Neural progenitor cell (in vitro differentiated cells): ENCODE results near the gene PATJ.

ENCODE experiments used
- EZH2 ChIP-seq: fragments of 200-600 bp; sonication (generic); IDR thresholded peaks from 2 replicates; pipeline ENCODE4 v1.6.1; 2017; ENCODE audit warnings: antibody characterized with exemption, mild to moderate bottlenecking, moderate library complexity
- EZH2phosphoT487 ChIP-seq: fragments of 200-600 bp; sonication (generic); IDR thresholded peaks from 2 replicates; pipeline ENCODE4 v1.6.1; 2017; ENCODE audit warnings: antibody characterized with exemption
- TF ChIP-seq, protein P1 (sequence below): fragments of 200-600 bp; sonication (generic); IDR thresholded peaks from 2 replicates; pipeline ENCODE4 v1.5.1; 2017; ENCODE audit warnings: antibody characterized with exemption, mild to moderate bottlenecking

DNA sequence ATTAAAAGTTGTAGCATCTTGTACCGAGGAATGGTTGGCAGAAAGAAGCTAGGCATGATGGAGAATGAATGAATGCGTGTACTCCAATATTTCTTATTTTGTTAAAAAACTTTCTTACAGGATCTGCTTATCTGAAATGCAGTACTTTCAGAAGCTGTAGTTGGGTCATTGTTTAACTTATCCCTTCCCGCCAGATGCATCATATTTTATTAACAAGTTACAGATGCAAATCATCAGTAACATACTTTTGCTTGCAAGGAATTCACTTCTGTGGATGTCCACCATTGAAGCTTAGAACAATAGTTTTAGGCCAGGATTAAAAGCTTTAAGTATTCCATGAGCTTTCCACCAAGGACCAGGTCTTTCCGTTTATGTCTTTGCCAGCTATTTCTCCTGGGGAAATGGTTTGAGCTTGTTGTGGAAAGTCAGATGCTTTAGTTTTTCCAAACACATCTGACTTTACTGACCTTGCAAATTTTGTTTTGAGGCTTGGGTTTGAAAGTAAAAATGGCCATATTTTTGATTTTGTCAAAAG is 65.4 kb downstream of the PATJ start:
- TF ChIP-seq, protein P1, sequence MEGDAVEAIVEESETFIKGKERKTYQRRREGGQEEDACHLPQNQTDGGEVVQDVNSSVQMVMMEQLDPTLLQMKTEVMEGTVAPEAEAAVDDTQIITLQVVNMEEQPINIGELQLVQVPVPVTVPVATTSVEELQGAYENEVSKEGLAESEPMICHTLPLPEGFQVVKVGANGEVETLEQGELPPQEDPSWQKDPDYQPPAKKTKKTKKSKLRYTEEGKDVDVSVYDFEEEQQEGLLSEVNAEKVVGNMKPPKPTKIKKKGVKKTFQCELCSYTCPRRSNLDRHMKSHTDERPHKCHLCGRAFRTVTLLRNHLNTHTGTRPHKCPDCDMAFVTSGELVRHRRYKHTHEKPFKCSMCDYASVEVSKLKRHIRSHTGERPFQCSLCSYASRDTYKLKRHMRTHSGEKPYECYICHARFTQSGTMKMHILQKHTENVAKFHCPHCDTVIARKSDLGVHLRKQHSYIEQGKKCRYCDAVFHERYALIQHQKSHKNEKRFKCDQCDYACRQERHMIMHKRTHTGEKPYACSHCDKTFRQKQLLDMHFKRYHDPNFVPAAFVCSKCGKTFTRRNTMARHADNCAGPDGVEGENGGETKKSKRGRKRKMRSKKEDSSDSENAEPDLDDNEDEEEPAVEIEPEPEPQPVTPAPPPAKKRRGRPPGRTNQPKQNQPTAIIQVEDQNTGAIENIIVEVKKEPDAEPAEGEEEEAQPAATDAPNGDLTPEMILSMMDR, result no peak
- TF ChIP-seq EZH2phosphoT487, result no peak
- no peak for TF ChIP-seq EZH2
